Measurements from ENCODE around the gene CHCHD6. TPM values are rescaled to one million over a fixed set of nuclear protein-coding genes. Genes with fewer than 3 reads are reported as not detected.

Gene CHCHD6
- total RNA-seq, 1 experiment from 2014 or later: 40.9 TPM

DNA sequence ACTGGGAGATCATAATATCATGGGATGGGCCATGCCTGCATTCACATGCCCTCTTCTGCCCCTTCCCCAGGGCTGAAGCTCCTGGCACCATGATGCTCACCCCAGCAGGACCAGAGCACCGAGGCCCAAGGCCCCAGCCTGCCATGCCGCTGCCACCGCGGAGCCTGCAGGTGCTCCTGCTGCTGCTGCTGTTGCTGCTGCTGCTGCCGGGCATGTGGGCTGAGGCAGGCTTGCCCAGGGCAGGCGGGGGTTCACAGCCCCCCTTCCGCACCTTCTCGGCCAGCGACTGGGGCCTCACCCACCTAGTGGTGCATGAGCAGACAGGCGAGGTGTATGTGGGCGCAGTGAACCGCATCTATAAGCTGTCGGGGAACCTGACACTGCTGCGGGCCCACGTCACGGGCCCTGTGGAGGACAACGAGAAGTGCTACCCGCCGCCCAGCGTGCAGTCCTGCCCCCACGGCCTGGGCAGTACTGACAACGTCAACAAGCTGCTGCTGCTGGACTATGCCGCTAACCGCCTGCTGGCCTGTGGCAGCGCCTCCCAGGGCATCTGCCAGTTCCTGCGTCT, 284.5 kb downstream of the CHCHD6 start:
- Mint-ChIP-seq H3K9me3 (no peaks in the 10 kb centered on the region), H3K4me1 (peaks cover 3% of the 10 kb centered on the region; the same call in 1 of the 2 replicates), H3K36me3 (peaks cover 8% of the 10 kb centered on the region), H3K27ac (no peak overlapping the region), H3K27me3 (ENCODE audit: low read depth) (no peaks in the 10 kb centered on the region), H3K4me3 (no peak overlapping the region)
- TF ChIP-seq, protein P1, sequence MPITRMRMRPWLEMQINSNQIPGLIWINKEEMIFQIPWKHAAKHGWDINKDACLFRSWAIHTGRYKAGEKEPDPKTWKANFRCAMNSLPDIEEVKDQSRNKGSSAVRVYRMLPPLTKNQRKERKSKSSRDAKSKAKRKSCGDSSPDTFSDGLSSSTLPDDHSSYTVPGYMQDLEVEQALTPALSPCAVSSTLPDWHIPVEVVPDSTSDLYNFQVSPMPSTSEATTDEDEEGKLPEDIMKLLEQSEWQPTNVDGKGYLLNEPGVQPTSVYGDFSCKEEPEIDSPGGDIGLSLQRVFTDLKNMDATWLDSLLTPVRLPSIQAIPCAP (CRISPR knock-in tag; IDR thresholded peaks at IDR 0.05): no peak
- TF ChIP-seq SOX15 (CRISPR knock-in tag; IDR thresholded peaks at IDR 0.05): no peak
- TF ChIP-seq, protein P2, sequence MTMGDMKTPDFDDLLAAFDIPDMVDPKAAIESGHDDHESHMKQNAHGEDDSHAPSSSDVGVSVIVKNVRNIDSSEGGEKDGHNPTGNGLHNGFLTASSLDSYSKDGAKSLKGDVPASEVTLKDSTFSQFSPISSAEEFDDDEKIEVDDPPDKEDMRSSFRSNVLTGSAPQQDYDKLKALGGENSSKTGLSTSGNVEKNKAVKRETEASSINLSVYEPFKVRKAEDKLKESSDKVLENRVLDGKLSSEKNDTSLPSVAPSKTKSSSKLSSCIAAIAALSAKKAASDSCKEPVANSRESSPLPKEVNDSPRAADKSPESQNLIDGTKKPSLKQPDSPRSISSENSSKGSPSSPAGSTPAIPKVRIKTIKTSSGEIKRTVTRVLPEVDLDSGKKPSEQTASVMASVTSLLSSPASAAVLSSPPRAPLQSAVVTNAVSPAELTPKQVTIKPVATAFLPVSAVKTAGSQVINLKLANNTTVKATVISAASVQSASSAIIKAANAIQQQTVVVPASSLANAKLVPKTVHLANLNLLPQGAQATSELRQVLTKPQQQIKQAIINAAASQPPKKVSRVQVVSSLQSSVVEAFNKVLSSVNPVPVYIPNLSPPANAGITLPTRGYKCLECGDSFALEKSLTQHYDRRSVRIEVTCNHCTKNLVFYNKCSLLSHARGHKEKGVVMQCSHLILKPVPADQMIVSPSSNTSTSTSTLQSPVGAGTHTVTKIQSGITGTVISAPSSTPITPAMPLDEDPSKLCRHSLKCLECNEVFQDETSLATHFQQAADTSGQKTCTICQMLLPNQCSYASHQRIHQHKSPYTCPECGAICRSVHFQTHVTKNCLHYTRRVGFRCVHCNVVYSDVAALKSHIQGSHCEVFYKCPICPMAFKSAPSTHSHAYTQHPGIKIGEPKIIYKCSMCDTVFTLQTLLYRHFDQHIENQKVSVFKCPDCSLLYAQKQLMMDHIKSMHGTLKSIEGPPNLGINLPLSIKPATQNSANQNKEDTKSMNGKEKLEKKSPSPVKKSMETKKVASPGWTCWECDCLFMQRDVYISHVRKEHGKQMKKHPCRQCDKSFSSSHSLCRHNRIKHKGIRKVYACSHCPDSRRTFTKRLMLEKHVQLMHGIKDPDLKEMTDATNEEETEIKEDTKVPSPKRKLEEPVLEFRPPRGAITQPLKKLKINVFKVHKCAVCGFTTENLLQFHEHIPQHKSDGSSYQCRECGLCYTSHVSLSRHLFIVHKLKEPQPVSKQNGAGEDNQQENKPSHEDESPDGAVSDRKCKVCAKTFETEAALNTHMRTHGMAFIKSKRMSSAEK (CRISPR knock-in tag; IDR thresholded peaks at IDR 0.05; ENCODE audit: borderline replicate concordance): no peak
- TF ChIP-seq, protein P3, sequence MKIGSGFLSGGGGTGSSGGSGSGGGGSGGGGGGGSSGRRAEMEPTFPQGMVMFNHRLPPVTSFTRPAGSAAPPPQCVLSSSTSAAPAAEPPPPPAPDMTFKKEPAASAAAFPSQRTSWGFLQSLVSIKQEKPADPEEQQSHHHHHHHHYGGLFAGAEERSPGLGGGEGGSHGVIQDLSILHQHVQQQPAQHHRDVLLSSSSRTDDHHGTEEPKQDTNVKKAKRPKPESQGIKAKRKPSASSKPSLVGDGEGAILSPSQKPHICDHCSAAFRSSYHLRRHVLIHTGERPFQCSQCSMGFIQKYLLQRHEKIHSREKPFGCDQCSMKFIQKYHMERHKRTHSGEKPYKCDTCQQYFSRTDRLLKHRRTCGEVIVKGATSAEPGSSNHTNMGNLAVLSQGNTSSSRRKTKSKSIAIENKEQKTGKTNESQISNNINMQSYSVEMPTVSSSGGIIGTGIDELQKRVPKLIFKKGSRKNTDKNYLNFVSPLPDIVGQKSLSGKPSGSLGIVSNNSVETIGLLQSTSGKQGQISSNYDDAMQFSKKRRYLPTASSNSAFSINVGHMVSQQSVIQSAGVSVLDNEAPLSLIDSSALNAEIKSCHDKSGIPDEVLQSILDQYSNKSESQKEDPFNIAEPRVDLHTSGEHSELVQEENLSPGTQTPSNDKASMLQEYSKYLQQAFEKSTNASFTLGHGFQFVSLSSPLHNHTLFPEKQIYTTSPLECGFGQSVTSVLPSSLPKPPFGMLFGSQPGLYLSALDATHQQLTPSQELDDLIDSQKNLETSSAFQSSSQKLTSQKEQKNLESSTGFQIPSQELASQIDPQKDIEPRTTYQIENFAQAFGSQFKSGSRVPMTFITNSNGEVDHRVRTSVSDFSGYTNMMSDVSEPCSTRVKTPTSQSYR (CRISPR knock-in tag; IDR thresholded peaks at IDR 0.05): no peak
- no peak for TF ChIP-seq FOXK1 (CRISPR knock-in tag; IDR thresholded peaks at IDR 0.05)
- TF ChIP-seq PRRX2 (CRISPR knock-in tag; IDR thresholded peaks at IDR 0.05): no peak
- no peak for TF ChIP-seq RELA (CRISPR knock-in tag; IDR thresholded peaks at IDR 0.05; ENCODE audit: borderline replicate concordance)
- TF ChIP-seq, protein P4, sequence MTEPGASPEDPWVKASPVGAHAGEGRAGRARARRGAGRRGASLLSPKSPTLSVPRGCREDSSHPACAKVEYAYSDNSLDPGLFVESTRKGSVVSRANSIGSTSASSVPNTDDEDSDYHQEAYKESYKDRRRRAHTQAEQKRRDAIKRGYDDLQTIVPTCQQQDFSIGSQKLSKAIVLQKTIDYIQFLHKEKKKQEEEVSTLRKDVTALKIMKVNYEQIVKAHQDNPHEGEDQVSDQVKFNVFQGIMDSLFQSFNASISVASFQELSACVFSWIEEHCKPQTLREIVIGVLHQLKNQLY (CRISPR knock-in tag; IDR thresholded peaks at IDR 0.05): no peak
- no peak for TF ChIP-seq ZBTB21 (CRISPR knock-in tag; IDR thresholded peaks at IDR 0.05; ENCODE audit: borderline replicate concordance)
- no peak for TF ChIP-seq NR2C2 (CRISPR knock-in tag; IDR thresholded peaks at IDR 0.05)
- no peak for TF ChIP-seq IRF2 (CRISPR knock-in tag; IDR thresholded peaks at IDR 0.05; ENCODE audit: borderline replicate concordance, low read depth)
- TF ChIP-seq, protein P5, sequence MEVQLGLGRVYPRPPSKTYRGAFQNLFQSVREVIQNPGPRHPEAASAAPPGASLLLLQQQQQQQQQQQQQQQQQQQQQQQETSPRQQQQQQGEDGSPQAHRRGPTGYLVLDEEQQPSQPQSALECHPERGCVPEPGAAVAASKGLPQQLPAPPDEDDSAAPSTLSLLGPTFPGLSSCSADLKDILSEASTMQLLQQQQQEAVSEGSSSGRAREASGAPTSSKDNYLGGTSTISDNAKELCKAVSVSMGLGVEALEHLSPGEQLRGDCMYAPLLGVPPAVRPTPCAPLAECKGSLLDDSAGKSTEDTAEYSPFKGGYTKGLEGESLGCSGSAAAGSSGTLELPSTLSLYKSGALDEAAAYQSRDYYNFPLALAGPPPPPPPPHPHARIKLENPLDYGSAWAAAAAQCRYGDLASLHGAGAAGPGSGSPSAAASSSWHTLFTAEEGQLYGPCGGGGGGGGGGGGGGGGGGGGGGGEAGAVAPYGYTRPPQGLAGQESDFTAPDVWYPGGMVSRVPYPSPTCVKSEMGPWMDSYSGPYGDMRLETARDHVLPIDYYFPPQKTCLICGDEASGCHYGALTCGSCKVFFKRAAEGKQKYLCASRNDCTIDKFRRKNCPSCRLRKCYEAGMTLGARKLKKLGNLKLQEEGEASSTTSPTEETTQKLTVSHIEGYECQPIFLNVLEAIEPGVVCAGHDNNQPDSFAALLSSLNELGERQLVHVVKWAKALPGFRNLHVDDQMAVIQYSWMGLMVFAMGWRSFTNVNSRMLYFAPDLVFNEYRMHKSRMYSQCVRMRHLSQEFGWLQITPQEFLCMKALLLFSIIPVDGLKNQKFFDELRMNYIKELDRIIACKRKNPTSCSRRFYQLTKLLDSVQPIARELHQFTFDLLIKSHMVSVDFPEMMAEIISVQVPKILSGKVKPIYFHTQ (CRISPR knock-in tag; IDR thresholded peaks at IDR 0.05): no peak
- TF ChIP-seq, protein P6, sequence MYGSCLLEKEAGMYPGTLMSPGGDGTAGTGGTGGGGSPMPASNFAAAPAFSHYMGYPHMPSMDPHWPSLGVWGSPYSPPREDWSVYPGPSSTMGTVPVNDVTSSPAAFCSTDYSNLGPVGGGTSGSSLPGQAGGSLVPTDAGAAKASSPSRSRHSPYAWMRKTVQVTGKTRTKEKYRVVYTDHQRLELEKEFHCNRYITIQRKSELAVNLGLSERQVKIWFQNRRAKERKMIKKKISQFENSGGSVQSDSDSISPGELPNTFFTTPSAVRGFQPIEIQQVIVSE (CRISPR knock-in tag; IDR thresholded peaks at IDR 0.05; ENCODE audit: borderline replicate concordance): no peak
- TF ChIP-seq, protein P7, sequence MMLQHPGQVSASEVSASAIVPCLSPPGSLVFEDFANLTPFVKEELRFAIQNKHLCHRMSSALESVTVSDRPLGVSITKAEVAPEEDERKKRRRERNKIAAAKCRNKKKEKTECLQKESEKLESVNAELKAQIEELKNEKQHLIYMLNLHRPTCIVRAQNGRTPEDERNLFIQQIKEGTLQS (CRISPR knock-in tag; conservative IDR thresholded peaks at IDR 0.05): no peak
- TF ChIP-seq, protein P8, sequence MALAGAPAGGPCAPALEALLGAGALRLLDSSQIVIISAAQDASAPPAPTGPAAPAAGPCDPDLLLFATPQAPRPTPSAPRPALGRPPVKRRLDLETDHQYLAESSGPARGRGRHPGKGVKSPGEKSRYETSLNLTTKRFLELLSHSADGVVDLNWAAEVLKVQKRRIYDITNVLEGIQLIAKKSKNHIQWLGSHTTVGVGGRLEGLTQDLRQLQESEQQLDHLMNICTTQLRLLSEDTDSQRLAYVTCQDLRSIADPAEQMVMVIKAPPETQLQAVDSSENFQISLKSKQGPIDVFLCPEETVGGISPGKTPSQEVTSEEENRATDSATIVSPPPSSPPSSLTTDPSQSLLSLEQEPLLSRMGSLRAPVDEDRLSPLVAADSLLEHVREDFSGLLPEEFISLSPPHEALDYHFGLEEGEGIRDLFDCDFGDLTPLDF (CRISPR knock-in tag; IDR thresholded peaks at IDR 0.05): no peak
- no peak for TF ChIP-seq ZNF121 (CRISPR knock-in tag; IDR thresholded peaks at IDR 0.05)
- no peak for TF ChIP-seq EMX1 (CRISPR knock-in tag; IDR thresholded peaks at IDR 0.05)
- TF ChIP-seq KAT7 (CRISPR knock-in tag; IDR thresholded peaks at IDR 0.05; ENCODE audit: borderline replicate concordance): no peak
- no peak for TF ChIP-seq FOXP1 (CRISPR knock-in tag; IDR thresholded peaks at IDR 0.05; ENCODE audit: borderline replicate concordance)
- CTCF ChIA-PET: interaction anchor here (1.4 kb wide), 1 partner anchor 586 kb away, joined by 3 read pairs; no protein-coding TSS in a partner anchor
- POLR2A ChIA-PET: no interaction called here
- DNase-seq (ENCODE audit: low spot score): no peak
- ATAC-seq: no peak

All from WTC11 (cell line).